T-helper 2 cell (primary cell): ENCODE results near the gene RNU6-9.
A peak's percentile ranks its signal among the peaks of the same experiment; 100 is the strongest.
"Not testable (repeated sequence)": the region's sequence is repeated elsewhere in the genome, so short reads cannot be mapped to it uniquely, and the experiment has no call there.

Experiments used
- DNase-seq, 5 experiments: peaks; one replicate each; pipeline versions ENCODE4 v3.0.0 to v3.0.0-alpha.2; 2012 to 2022
- total RNA-seq, 2 donors: gene quantifications; one replicate each; lab custom pipeline; 2026; lab: John Stamatoyannopoulos, UW

RNU6-9 gene
- 0.54 to 0.62 reads per million in 2 donors for total RNA-seq

- DNase-seq, result peak; percentile 76 to 94 (median 88)
These were observed at the start of gene RNU6-9, which contains the start of gene MED16 for GRCh38 chr19:892894-893689. RNU6-9 (plus strand) TSS chr19:893484. MED16 (minus strand) TSS chr19:893187; CDS start chr19:891131, 2,056 bp downstream.

DNA sequence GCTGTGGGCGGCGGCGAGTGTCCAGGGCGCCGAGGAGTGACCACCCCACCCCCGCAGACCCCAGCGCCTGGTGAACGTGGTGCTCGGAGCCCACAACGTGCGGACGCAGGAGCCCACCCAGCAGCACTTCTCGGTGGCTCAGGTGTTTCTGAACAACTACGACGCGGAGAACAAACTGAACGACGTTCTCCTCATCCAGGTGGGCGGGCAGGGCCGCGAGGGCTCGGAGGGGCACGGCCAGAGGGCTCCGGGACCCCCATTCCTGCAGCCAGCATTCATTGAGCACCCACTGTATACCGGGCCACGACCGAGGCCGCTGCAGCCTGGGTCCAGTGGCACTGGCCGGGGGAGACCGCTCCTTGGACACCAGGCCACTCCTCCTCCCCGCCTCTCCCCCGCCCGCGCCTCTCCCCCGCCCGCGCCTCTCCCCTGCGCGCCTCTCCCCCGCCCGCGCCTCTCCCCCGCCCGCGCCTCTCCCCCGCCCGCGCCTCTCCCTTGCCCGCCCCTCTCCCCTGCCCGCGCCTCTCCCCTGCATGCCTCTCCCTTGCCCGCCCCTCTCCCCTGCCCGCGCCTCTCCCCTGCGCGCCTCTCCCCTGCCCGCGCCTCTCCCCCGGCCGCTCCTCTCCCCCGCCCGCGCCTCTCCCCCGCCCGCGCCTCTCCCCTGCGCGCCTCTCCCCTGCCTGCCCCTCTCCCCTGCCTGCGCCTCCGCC is 49.3 kb upstream of the RNU6-9 start:
- peak in 1 of 5 experiments; percentile 32 for DNase-seq

DNA sequence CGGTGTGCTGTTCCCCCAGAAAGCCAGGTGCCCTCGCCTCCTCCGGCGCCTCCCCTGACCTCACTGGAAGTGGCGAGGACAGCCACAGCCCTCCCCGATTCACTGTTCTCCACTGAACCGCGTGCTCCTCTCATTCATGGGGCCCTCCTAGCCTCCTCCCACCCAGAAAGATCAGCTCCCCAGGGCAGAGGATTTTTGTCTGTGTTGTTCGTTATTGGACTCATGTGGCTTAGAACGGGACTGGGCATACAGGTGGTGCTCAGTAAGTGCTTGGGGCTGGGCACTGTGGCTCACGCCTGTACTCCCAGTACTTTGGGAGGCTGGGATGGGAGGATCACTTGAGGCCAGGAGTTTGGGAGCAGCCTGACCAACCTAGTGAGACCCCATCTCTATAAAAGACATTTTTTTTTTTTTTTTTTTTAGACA is 48.7 kb upstream of the RNU6-9 start:
- no peak for DNase-seq

DNA sequence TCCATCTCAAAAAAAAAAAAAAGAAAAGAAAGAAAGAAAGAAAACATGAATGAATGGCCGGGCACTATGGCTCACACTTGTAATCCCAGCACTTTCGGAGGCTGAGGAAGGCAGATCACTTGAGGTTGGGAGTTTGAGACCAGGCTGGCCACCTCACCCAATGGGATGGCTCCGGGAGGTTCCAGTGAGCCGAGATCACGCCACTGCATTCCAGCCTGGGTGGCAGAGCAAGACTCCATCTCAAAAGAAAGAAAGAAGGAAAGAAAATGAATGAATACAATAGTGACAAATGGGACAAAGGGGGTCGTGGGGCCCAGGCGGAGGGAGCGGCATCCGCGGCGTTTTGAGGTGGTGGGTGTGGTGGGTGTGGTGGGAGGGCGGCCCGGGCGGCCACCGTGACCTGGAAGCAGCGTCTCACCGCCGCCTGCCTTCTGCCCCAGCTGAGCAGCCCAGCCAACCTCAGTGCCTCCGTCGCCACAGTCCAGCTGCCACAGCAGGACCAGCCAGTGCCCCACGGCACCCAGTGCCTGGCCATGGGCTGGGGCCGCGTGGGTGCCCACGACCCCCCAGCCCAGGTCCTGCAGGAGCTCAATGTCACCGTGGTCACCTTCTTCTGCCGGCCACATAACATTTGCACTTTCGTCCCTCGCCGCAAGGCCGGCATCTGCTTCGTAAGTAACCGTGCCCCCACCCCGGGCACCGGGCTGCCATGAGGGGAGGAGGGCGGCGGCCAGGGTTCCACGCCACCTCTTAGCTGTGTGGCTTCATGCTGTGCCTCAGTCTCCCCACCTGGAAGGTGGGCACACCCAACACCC is 47.4 kb upstream of the RNU6-9 start:
- DNase-seq, result no peak

DNA sequence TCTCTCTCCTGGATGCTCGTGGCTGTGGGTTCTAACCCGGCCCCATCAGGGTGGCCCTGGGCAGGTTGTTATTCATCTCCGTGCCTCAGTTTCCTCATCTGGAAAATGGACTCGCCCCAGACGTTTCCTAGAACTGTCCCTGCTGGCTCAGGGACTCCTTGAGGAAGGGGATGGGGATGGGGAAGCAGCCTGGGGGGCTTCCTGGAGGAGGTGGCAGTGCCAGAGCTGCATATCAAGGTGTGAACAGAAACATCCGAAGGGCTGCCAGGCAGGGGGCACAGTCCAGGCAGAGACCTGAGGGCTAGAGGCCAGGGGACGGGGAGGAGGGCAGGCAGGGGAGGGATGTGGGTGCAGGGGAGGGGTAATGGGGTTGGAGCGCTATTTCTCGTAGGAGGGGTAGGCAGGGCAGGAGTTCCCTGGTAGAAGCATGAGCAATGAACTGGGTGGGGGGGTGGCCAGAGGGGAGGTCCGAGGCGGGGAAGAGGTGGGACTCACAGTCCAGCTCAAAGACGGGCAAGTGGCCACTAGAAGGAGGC is 44.8 kb upstream of the RNU6-9 start:
- no peak for DNase-seq

GRCh38 chr19:849195-849594 is 44.1 kb upstream of the RNU6-9 start:
- not testable (repeated sequence) for DNase-seq

GRCh38 chr19:850221-850978 is 42.9 kb upstream of the RNU6-9 start:
- DNase-seq, result peak in 1 of 5 experiments; percentile 45

GRCh38 chr19:850979-851335 is 42.3 kb upstream of the RNU6-9 start:
- no peak for DNase-seq

DNA sequence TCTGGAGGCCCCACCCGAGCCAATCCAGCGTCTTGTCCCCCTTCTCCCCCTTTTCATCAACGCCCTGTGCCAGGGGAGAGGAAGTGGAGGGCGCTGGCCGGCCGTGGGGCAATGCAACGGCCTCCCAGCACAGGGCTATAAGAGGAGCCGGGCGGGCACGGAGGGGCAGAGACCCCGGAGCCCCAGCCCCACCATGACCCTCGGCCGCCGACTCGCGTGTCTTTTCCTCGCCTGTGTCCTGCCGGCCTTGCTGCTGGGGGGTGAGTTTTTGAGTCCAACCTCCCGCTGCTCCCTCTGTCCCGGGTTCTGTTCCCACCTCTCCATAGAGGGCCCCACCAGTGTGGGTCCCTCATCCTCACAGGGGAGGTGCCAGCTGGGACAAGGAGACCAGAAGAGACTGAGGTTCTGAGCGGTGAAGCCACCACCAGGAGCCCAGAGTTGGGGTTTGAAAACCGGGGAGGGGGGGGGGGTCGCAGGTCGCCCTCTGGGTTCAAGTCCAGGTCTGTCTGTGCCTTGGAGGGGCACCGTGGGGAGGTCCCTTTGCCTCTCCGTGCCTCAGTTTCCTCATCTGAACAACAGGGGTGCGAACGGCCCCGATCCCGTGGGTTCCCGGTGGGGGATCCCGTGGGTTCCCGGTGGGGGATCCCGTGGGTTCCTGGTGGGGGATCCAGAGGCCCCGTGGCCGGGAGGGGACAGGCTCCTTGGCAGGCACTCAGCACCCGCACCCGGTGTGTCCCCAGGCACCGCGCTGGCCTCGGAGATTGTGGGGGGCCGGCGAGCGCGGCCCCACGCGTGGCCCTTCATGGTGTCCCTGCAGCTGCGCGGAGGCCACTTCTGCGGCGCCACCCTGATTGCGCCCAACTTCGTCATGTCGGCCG is 40.9 kb upstream of the RNU6-9 start, which contains the start of gene ELANE:
ELANE (plus strand) TSS at position 168 of the 878 bp plus-strand sequence; CDS start at position 194, 26 bp downstream.
- DNase-seq, result no peak

DNA sequence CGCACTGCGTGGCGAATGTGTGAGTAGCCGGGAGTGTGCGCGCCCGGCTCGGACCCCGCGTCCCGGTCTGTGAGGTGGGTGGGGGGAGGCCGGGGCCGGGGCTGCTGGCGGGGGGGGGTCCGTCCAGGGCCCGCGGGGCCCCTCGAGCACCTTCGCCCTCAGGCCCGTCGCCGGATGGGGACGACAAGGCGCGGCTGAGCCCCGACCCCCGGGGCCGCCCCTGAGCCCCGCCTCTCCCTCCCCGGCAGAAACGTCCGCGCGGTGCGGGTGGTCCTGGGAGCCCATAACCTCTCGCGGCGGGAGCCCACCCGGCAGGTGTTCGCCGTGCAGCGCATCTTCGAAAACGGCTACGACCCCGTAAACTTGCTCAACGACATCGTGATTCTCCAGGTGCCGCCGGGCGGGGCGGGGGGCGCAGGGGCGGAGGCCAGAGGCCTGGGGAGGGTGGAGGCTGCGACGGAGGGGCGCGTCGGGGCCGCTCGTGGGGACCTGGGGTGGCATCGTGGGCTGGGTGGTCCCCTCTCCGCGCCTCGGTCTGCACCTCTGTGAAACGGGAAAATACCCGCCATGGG is 40.2 kb upstream of the RNU6-9 start:
- DNase-seq, result no peak

DNA sequence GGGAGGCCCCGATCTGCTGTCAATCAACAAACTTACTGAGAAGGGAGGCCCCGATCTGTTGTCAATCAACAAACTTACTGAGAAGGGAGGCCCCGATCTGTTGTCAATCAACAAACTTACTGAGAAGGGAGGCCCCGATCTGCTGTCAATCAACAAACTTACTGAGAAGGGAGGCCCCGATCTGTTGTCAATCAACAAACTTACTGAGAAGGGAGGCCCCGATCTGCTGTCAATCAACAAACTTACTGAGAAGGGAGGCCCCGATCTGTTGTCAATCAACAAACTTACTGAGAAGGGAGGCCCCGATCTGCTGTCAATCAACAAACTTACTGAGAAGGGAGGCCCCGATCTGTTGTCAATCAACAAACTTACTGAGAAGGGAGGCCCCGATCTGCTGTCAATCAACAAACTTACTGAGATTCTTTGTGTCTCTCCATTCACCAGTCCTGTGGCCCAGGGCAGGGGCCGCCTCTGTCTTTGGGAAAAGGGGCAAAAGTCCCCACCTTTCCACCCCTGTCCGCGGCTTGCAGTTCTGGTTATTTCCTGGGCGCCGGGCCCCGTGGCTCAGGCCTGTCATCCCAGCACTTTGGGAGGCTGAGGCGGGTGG is 39.6 kb upstream of the RNU6-9 start:
- DNase-seq, result not testable (repeated sequence)

- no peak for DNase-seq
These were observed 38.7 kb upstream of the RNU6-9 start for GRCh38 chr19:854549-854948.

- no peak for DNase-seq
These were observed 38.1 kb upstream of the RNU6-9 start for GRCh38 chr19:855142-855541.

DNA sequence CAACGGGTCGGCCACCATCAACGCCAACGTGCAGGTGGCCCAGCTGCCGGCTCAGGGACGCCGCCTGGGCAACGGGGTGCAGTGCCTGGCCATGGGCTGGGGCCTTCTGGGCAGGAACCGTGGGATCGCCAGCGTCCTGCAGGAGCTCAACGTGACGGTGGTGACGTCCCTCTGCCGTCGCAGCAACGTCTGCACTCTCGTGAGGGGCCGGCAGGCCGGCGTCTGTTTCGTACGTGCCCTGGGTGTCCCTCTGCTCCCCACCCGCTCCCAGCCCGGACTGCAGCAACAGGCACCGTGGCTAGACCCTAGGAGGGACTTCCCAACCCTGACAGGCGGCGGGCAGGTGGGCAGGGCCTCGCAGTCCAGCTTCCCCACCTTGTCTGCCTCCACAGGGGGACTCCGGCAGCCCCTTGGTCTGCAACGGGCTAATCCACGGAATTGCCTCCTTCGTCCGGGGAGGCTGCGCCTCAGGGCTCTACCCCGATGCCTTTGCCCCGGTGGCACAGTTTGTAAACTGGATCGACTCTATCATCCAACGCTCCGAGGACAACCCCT is 37.6 kb upstream of the RNU6-9 start:
- no peak for DNase-seq

GRCh38 chr19:858284-858683 is 35.0 kb upstream of the RNU6-9 start:
- DNase-seq, result no peak

DNA sequence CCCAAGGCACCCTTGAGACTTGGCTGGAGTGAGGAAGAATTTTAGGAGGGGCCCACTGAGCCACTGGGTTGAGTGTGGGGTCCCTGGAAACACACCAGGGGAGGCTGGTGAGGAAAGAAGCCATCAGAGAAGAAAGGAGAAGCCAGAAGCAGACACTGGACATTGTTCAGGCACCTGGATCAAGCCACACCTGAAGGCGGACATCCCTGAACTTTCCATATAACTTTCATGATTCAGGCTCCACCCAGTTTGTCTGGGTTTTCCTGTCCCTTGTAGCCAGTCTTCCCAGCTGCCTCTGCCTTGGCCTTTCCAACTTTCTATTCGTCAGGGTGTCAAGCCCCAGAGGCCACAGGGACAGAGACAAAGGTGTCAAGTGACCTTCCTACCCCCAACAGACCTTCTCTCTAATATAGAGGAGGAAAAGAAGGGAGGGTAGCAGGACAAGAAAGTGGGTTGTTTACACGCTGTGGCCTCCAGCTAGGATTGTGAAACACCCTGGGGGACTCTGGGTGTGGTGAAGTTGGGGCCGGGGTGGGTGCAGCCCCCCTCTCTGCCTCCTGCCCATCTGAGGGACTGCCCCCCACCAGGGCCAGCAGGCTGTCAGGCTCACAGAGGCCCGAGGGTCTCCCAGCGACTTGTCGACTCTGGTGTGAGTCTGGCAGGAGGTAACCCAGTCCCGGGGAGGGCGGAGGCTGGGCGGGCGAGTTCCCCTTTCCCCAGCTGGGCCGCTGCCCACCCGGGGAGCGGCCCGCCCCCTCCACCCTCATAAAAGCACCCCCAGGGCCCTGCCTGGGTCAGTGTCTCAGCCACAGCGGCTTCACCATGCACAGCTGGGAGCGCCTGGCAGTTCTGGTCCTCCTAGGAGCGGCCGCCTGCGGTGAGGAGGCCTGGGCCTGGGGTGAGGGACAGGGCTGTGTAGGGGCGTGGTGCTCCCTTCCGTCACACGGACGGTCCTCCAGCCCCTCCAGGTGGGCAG is 34.1 kb upstream of the RNU6-9 start, which contains the start of gene CFD:
CFD (plus strand) TSS at position 797 of the 976 bp plus-strand sequence; CDS start at position 823, 26 bp downstream.
- DNase-seq, result no peak

DNA sequence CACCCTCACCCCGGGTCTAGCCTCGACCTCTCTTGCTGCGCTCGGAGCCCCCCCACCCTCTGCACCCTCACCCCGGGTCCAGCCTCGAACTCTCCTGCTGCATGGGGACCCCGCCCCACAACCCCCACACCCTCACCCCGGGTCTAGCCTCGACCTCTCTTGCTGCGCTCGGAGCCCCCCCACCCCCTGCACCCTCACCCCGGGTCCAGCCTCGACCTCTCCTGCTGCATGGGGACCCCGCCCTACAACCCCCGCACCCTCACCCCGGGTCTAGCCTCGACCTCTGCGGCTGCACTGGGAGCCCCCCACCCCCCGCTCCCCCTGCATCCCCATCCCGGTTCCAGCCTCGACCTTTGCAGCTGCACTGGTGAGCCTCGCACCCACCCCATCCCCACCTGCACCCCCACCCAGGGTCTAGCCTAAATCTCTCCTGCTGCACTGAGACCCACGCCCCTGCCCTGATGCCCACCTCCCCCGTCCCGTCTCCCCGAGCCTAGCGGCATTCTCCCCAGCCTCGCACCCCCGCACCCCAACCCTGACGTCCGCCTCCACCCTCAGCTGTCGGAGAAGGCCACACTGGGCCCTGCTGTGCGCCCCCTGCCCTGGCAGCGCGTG is 32.0 kb upstream of the RNU6-9 start:
- no peak for DNase-seq
